NCI-H748 treated with DMSO at 0.1 percent for 48 hours (cell line): ENCODE data around the gene ZBTB49.
"Not testable (repeated sequence)": the region's sequence is repeated elsewhere in the genome, so short reads cannot be mapped to it uniquely, and the experiment has no call there.

Experiments used
- DNase-seq: peaks from one replicate; lab custom pipeline; 2025; lab: John Stamatoyannopoulos, UW

The ZBTB49 gene, protein sequence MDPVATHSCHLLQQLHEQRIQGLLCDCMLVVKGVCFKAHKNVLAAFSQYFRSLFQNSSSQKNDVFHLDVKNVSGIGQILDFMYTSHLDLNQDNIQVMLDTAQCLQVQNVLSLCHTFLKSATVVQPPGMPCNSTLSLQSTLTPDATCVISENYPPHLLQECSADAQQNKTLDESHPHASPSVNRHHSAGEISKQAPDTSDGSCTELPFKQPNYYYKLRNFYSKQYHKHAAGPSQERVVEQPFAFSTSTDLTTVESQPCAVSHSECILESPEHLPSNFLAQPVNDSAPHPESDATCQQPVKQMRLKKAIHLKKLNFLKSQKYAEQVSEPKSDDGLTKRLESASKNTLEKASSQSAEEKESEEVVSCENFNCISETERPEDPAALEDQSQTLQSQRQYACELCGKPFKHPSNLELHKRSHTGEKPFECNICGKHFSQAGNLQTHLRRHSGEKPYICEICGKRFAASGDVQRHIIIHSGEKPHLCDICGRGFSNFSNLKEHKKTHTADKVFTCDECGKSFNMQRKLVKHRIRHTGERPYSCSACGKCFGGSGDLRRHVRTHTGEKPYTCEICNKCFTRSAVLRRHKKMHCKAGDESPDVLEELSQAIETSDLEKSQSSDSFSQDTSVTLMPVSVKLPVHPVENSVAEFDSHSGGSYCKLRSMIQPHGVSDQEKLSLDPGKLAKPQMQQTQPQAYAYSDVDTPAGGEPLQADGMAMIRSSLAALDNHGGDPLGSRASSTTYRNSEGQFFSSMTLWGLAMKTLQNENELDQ

GRCh38 chr4:4289941-4290850 is at the start of gene ZBTB49, which contains the start of gene LYAR:
Gene ZBTB49 (plus strand): TSS chr4:4290251. CDS start chr4:4299946, 9,695 bp downstream.
Gene LYAR (minus strand): TSS chr4:4290154. CDS start chr4:4283742, 6,412 bp downstream.
- no peak for DNase-seq

DNA sequence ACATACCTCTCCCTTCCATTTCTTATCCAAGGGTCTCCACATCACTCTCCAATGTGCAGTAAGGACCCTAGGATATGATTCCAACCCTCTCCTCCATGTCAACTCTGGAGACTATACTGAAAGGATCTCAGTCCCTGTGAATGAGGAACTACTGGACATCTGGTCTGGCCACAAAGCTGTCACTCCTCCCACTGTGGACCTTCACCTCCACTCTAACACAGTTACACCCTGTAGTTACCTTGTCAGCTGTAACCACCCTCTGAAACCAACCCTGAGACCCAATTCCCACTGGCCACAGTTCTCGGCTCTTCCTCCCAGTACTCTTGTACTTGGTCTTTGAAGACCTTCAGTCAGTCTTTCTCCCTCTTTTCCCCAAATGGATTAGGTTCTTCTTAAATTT is 44.9 kb upstream of the ZBTB49 start:
- no peak for DNase-seq

GRCh38 chr4:4247696-4248028 is 42.4 kb upstream of the ZBTB49 start:
- no peak for DNase-seq

- peak; percentile 16 for DNase-seq
Observed at GRCh38 chr4:4248029-4248884, 41.8 kb upstream of the ZBTB49 start, which contains the start of gene TMEM128. Gene TMEM128 (minus strand): TSS chr4:4248223. CDS start chr4:4248202, 21 bp downstream.

DNA sequence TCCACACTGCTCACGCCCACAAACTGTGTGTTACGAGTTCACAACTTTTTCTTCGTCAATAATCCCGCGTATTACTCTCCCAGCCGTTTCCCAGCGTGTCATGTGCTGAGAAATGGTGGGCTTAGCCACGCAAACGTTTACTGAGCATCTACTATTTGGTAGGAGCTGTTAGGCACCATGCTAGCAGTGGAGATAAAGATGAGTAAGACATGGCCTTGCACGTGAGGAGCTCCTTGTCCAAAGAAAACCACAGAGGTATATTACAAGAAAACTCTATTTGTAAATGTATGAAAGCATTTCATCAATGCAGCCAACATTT is 41.2 kb upstream of the ZBTB49 start:
- DNase-seq: no peak

- DNase-seq: not testable (repeated sequence)
Observed at GRCh38 chr4:4249342-4249741, 40.7 kb upstream of the ZBTB49 start.

- no peak for DNase-seq
Observed at GRCh38 chr4:4249866-4250265, 40.2 kb upstream of the ZBTB49 start.

DNA sequence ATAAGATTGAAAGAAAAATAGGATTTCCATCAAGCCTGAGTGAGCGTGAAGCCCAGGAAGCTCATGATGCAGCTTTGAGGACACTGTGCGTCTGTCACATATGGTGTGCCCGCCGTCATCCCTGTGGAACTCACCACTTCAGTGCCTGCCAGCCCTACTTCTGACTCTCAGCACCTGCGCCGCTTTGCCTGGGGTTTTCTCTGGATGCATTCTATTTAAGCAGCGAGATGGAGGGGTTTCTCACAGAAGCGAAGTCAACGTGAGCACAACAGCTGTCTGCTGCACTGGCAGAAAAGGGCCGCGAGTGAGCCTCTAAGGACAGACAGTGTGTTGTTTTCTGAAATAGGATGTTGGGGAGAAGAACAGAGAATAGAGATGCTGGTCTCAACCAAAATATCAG is 35.9 kb upstream of the ZBTB49 start:
- DNase-seq: no peak

GRCh38 chr4:4254666-4255065 is 35.4 kb upstream of the ZBTB49 start:
- no peak for DNase-seq

DNA sequence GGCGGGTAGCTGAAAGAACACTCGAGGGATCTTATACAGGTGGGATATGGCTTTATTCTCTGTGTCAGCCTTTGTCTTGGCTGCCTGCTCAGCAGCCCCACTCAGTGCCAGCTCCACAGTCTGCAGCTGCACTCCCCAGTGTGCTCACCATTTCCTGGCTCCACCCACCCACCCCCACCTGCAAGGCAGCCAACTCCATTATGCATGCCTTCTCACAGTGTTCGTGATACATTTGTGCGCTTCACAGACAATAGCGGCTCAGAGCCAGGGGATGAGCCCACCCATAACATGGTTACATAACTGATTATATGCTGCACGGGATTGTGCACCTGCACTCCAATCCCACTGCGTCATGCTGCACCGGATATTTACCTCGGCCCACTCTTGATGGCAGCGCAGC is 33.3 kb upstream of the ZBTB49 start:
- no peak for DNase-seq

GRCh38 chr4:4257705-4258104 is 32.3 kb upstream of the ZBTB49 start:
- not testable (repeated sequence) for DNase-seq

DNA sequence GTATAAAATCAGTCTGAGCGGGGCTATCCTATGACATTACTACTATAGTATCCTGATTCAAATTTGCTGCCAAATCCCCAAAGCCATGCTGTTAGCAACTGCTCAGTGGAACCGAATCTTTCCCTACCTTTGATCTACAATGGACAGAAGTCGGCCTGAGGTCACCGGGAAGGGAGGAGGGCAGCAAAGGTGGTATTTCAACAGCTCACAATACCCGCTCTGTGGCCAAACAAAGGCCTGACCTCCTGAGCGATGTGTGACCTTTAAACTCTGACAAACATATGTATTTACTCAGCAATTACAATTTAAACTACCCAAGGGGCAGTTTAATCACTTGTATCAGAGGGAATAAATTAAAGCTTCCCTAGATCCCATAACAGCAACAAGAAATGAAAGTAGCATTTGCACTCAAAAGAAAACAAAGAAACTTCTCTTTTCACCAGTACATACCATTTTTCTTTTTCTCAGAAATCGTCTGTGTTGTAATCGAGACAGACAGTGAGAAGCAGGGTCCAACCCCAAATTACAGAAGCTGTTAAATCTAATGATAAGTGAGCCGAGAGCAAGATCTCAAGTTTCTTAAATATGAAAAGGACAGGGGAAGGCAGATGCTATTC is 30.5 kb upstream of the ZBTB49 start:
- no peak for DNase-seq

- no peak for DNase-seq
Observed at GRCh38 chr4:4260185-4260751, 29.8 kb upstream of the ZBTB49 start.

DNA sequence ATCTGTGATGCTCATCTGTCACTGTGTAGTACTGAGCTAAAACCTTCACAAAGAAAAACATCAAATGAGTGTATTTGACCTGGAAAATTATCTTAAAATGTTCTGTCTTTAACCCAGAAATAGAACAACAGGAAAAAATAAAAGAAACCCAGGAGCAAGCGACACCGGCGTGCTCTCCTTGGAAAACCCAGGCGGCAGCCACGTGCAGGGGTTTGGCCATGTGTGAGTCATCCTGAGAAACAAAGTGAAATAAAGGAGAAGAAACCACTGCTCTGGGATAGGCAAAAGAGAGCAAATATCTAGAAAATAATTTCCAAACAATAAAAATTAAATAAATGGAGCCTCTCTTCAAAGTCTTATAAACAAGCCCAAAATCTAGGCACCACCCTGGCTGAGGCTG is 22.1 kb upstream of the ZBTB49 start:
- no peak for DNase-seq

DNA sequence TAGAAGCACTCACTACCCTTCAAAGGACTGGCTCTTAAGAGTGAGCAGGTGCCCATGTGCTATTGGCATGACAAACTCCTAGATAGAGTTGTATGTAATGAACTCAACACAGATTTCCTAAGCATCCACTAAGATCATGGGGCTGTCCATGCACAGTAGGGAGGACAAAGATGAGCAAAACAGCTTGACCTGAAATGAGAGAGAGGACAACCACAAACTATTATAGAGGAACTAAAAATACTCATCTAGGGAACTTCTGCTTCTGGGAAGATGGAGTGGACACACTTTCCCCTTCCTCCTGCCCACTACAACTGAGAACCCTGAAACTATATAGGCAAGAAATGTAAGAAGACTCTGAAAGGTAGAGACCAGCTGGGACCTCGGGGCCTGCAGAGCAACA is 21.3 kb upstream of the ZBTB49 start:
- DNase-seq: no peak

GRCh38 chr4:4269331-4269731 is 20.7 kb upstream of the ZBTB49 start:
- DNase-seq: no peak

GRCh38 chr4:4269856-4270255 is 20.2 kb upstream of the ZBTB49 start:
- DNase-seq: no peak

DNA sequence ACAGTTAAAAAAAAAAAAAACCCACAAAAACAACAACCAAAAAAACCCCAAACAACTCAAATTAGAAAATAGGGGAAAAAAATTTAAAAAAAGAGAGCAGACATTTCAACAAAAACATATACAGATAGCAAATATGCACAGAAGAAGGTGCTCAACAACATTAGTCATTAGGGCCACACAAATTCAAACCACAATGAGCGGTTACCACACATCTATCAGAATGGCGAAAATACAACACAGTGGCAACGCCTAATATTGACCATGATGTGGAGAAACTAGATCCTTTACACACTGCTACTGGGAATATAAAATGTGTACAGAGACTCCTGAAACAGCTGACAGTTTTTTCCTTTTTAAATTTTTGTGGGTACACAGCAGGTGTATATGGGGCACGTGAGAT is 19.5 kb upstream of the ZBTB49 start:
- no peak for DNase-seq

DNA sequence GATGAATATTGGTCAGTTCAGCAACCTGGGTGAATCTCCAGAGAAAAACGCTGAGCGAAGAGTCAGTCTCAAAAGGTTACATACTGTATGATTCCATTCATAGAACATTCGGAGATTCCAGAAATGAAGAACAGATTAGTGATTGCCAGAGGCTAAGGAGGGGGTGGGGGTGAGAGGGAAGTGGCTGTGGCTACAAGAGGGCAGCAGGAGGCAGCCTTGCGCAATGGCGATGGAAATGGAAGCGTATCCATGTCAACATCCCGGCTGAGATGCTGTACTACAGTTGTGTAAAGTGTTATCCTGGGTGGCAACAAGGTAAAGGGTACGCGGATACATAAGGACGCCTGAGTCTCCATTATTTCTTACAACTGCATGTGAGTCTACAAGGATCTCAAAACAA is 18.1 kb upstream of the ZBTB49 start:
- DNase-seq: no peak

GRCh38 chr4:4274226-4274625 is 15.8 kb upstream of the ZBTB49 start:
- no peak for DNase-seq

DNA sequence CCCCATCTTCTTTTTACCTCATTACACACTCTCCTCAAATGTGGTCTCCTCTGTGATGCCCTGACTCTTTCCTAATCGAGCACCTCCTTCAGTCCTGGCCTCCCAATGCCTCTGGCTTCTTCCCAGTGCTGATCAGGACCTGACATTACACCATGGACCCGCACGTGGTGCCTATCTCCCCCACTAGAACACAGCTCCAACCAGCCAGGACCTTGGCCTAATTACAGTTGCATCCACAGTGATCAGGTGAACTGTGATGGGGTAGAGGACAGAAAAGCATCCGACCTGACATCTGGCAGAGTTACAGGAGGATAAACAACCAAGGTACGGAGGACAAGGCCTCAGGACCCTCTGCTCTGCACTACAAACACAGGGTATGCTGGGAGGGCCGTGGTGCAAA is 12.5 kb upstream of the ZBTB49 start:
- no peak for DNase-seq
